Panc1 (cell line): ENCODE data around the gene NOTCH3.

Experiments
- POLR2AphosphoS5 ChIP-seq: IDR thresholded peaks from 2 replicates; pipeline ENCODE4 v1.6.1; 2012; ENCODE audit warnings: mild to moderate bottlenecking, low read depth, low read length, moderate library complexity
- TF ChIP-seq, protein P1 (sequence below): fragments of 450-650 bp; IDR thresholded peaks from 2 replicates; pipeline ENCODE4 v1.5.1; 2017; ENCODE audit warnings: mild to moderate bottlenecking

DNA sequence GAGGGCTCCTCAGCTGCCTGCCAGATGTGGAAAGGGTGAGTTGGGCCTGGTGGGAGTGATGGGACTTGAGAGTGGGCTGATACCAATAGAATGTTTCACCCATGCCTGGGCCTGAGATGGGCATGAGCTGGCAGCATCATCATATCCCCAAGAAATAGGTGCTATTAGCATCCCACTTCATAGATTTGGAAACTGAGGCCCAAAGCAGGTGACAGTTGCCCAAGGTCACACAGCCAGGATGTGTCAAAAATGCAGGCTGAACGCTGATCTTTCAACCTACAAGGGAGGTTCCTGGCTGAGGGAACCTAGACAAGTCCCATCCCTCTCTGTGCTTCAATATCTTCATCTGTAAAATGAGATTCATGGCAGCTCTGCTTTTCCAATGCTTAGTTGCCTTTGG is 89.0 kb downstream of the NOTCH3 start:
- TF ChIP-seq, protein P1, sequence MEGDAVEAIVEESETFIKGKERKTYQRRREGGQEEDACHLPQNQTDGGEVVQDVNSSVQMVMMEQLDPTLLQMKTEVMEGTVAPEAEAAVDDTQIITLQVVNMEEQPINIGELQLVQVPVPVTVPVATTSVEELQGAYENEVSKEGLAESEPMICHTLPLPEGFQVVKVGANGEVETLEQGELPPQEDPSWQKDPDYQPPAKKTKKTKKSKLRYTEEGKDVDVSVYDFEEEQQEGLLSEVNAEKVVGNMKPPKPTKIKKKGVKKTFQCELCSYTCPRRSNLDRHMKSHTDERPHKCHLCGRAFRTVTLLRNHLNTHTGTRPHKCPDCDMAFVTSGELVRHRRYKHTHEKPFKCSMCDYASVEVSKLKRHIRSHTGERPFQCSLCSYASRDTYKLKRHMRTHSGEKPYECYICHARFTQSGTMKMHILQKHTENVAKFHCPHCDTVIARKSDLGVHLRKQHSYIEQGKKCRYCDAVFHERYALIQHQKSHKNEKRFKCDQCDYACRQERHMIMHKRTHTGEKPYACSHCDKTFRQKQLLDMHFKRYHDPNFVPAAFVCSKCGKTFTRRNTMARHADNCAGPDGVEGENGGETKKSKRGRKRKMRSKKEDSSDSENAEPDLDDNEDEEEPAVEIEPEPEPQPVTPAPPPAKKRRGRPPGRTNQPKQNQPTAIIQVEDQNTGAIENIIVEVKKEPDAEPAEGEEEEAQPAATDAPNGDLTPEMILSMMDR = no peak
- TF ChIP-seq POLR2AphosphoS5 = no peak
